ENCODE measurements around the gene PFDN1.

DNA sequence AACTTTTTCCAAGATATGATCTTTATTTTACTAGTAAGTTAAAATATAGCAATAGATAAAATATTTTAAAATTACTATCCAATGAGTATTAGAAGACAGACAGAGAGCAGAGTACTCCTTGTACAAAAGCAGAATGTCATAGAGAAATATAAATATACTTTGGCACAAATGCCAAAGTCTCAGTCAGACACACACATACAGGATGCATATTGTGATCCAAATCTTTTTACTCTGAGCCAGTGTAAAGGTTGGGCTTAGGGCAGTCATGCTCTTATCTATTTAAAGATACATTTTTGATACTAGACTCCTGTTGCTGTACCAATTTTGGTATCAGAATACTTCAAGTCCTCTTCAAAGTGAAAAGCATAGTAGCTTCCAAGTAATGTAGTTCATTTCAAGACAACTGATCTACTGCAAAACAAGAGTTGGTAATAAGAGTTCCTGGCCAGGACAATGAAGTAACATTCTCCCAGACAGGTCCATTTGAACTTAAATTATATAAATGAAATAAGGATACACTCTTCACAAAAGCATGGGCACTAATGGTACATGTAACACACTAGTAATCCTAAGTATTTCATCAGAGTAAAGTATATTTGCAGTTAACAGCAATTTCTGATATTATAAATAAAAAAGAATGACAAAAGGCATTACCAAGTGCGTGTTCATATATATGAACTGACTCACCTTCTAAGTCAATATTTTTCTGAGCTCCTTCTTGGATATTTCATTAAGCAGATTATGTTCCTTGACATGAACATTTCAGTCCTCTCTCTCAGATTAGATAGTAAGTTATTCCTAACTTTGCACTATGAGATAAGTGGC, 10.5 kb downstream of the PFDN1 start:
- TF ChIP-seq YY1 (IDR thresholded peaks at IDR 0.05; ENCODE audit: borderline replicate concordance in 1 of 3, control insufficient read depth in 1 of 3, extremely low read depth in 1 of 3, insufficient read depth in 3 of 3, insufficient read length in 1 of 3, insufficient replicate concordance in 2 of 3, low read depth in 1 of 3, low read length in 2 of 3) = no peak
- TF ChIP-seq, protein P1, sequence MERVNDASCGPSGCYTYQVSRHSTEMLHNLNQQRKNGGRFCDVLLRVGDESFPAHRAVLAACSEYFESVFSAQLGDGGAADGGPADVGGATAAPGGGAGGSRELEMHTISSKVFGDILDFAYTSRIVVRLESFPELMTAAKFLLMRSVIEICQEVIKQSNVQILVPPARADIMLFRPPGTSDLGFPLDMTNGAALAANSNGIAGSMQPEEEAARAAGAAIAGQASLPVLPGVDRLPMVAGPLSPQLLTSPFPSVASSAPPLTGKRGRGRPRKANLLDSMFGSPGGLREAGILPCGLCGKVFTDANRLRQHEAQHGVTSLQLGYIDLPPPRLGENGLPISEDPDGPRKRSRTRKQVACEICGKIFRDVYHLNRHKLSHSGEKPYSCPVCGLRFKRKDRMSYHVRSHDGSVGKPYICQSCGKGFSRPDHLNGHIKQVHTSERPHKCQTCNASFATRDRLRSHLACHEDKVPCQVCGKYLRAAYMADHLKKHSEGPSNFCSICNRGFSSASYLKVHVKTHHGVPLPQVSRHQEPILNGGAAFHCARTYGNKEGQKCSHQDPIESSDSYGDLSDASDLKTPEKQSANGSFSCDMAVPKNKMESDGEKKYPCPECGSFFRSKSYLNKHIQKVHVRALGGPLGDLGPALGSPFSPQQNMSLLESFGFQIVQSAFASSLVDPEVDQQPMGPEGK (CRISPR knock-in tag; IDR thresholded peaks at IDR 0.05; ENCODE audit: borderline replicate concordance) = no peak
- no peak for TF ChIP-seq ZNF561 (CRISPR knock-in tag; conservative IDR thresholded peaks at IDR 0.05)
- TF ChIP-seq MAFK (IDR thresholded peaks at IDR 0.05; ENCODE audit: low read length) = no peak
- TF ChIP-seq POLR2A (conservative IDR thresholded peaks at IDR 0.05) = no peak
- no peak for TF ChIP-seq EZH2 (IDR thresholded peaks at IDR 0.05; ENCODE audit: borderline replicate concordance, low read depth, low read length)
- no peak for TF ChIP-seq SRSF9 (IDR thresholded peaks at IDR 0.05; ENCODE audit: borderline replicate concordance, low read depth, low read length)
- TF ChIP-seq, protein P2, sequence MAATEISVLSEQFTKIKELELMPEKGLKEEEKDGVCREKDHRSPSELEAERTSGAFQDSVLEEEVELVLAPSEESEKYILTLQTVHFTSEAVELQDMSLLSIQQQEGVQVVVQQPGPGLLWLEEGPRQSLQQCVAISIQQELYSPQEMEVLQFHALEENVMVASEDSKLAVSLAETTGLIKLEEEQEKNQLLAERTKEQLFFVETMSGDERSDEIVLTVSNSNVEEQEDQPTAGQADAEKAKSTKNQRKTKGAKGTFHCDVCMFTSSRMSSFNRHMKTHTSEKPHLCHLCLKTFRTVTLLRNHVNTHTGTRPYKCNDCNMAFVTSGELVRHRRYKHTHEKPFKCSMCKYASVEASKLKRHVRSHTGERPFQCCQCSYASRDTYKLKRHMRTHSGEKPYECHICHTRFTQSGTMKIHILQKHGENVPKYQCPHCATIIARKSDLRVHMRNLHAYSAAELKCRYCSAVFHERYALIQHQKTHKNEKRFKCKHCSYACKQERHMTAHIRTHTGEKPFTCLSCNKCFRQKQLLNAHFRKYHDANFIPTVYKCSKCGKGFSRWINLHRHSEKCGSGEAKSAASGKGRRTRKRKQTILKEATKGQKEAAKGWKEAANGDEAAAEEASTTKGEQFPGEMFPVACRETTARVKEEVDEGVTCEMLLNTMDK (IDR thresholded peaks at IDR 0.05; ENCODE audit: borderline replicate concordance, insufficient read depth, low read depth, low read length, poor library complexity, severe bottlenecking) = no peak

All from K562 (cell line).